Measurements from ENCODE around the gene CDYL. TPM values are rescaled to one million over a fixed set of nuclear protein-coding genes. Genes with fewer than 3 reads are reported as not detected.

CDYL gene
- total RNA-seq, 1 experiment from 2014 or later, result 38.4 TPM

GRCh38 chr6:4906293-4907276, 130.4 kb downstream of the CDYL start:
- peaks cover 5% of the 10 kb centered on the region for H4K20me1 ChIP-seq (ENCODE audit: low read length)
- CTCF ChIA-PET, result no interaction called here

GRCh38 chr6:4907602-4908001, 131.4 kb downstream of the CDYL start:
- no TSS peak for BruUV-seq (replicated peaks)
- TF ChIP-seq CTCF (conservative IDR thresholded peaks at IDR 0.05; ENCODE audit: low read depth, low read length) (no peak), EZH2phosphoT487 (IDR thresholded peaks at IDR 0.05; ENCODE audit: borderline replicate concordance, low read length) (no peak), EZH2 (IDR thresholded peaks at IDR 0.05; ENCODE audit: low read length, unreplicated experiment) (no peak)
- Histone ChIP-seq H3K4me1 (ENCODE audit: insufficient read depth, low read length) (peaks cover 18% of the 10 kb centered on the region), H3K4me3 (ENCODE audit: low read length) (no peak overlapping the region), H3K27ac (ENCODE audit: low read length) (no peak overlapping the region), H3K4me2 (ENCODE audit: low read length) (no peak overlapping the region), H3K36me3 (ENCODE audit: low read depth, low read length) (peaks cover 8% of the 10 kb centered on the region; the same call in 1 of the 2 replicates), H3K27me3 (ENCODE audit: low read length) (no peaks in the 10 kb centered on the region), H3K9ac (ENCODE audit: low read length) (no peak overlapping the region), H3K9me2 (replicated peaks; ENCODE audit: low read length) (no peaks in the 10 kb centered on the region), H3K79me2 (ENCODE audit: low read length) (peaks cover 62% of the 10 kb centered on the region), H4K20me1 (ENCODE audit: low read length) (peaks cover 5% of the 10 kb centered on the region), H3F3A (ENCODE audit: low read length, unreplicated experiment) (no peaks in the 10 kb centered on the region), H2AFZ (ENCODE audit: low read length) (no peak overlapping the region), H3K9me3 (ENCODE audit: low read length) (no peaks in the 10 kb centered on the region)
- no peak for ATAC-seq
- POLR2A ChIA-PET (ENCODE audit: unreplicated experiment), result no interaction called here
- DNase-seq, result no peak
- intact Hi-C loops (cut with micrococcal nuclease), result no loop called here
- CTCF ChIA-PET, result no interaction called here

More at GRCh38 chr6:4906293-4907276, 130.4 kb downstream of the CDYL start:
- Histone ChIP-seq H3K9ac (ENCODE audit: low read length) (no peak overlapping the region), H3K9me3 (ENCODE audit: low read length) (no peaks in the 10 kb centered on the region), H3K4me3 (ENCODE audit: low read length) (no peak overlapping the region), H3K4me2 (ENCODE audit: low read length) (no peak overlapping the region), H3K36me3 (ENCODE audit: low read depth, low read length) (peaks cover 8% of the 10 kb centered on the region; the same call in 1 of the 2 replicates), H2AFZ (ENCODE audit: low read length) (no peak overlapping the region), H3K79me2 (ENCODE audit: low read length) (peaks cover 54% of the 10 kb centered on the region), H3F3A (ENCODE audit: low read length, unreplicated experiment) (no peaks in the 10 kb centered on the region), H3K9me2 (replicated peaks; ENCODE audit: low read length) (no peaks in the 10 kb centered on the region), H3K27ac (ENCODE audit: low read length) (no peak overlapping the region), H3K4me1 (ENCODE audit: insufficient read depth, low read length) (peaks cover 18% of the 10 kb centered on the region), H3K27me3 (ENCODE audit: low read length) (no peaks in the 10 kb centered on the region)
- no peak for TF ChIP-seq EZH2phosphoT487 (IDR thresholded peaks at IDR 0.05; ENCODE audit: borderline replicate concordance, low read length)
- TF ChIP-seq EZH2 (IDR thresholded peaks at IDR 0.05; ENCODE audit: low read length, unreplicated experiment), result no peak
- no peak for TF ChIP-seq CTCF (conservative IDR thresholded peaks at IDR 0.05; ENCODE audit: low read depth, low read length)
- intact Hi-C loops (cut with micrococcal nuclease), result no loop called here
- POLR2A ChIA-PET (ENCODE audit: unreplicated experiment), result no interaction called here
- ATAC-seq, result no peak
- DNase-seq, result no peak
- no TSS peak for BruUV-seq (replicated peaks)

- no peak overlapping the region for H3K4me2 ChIP-seq (ENCODE audit: low read length)
- H3K9me3 ChIP-seq (ENCODE audit: low read length), result no peaks in the 10 kb centered on the region
- peaks cover 65% of the 10 kb centered on the region for H3K79me2 ChIP-seq (ENCODE audit: low read length)
- no peaks in the 10 kb centered on the region for H3K27me3 ChIP-seq (ENCODE audit: low read length)
- intact Hi-C loops (cut with micrococcal nuclease), result no loop called here
- ChIA-PET POLR2A (ENCODE audit: unreplicated experiment) (interaction anchor here (0.6 kb wide), 1 partner anchor 481 kb away, joined by 6 read pairs; no protein-coding TSS in a partner anchor), CTCF (no interaction called here)
- no TSS peak for BruUV-seq (replicated peaks)
- no peak for DNase-seq
- no peak overlapping the region for H2AFZ ChIP-seq (ENCODE audit: low read length)
- H3K9me2 ChIP-seq (replicated peaks; ENCODE audit: low read length), result no peaks in the 10 kb centered on the region
- peaks cover 5% of the 10 kb centered on the region for H4K20me1 ChIP-seq (ENCODE audit: low read length)
- peaks cover 8% of the 10 kb centered on the region; the same call in 1 of the 2 replicates for H3K36me3 ChIP-seq (ENCODE audit: low read depth, low read length)
- H3K4me3 ChIP-seq (ENCODE audit: low read length), result no peak overlapping the region
- no peak overlapping the region for H3K9ac ChIP-seq (ENCODE audit: low read length)
- no peak overlapping the region for H3K27ac ChIP-seq (ENCODE audit: low read length)
- H3F3A ChIP-seq (ENCODE audit: low read length, unreplicated experiment), result no peaks in the 10 kb centered on the region
- TF ChIP-seq EZH2phosphoT487 (IDR thresholded peaks at IDR 0.05; ENCODE audit: borderline replicate concordance, low read length) (no peak), CTCF (conservative IDR thresholded peaks at IDR 0.05; ENCODE audit: low read depth, low read length) (no peak)
- peaks cover 18% of the 10 kb centered on the region for H3K4me1 ChIP-seq (ENCODE audit: insufficient read depth, low read length)
- ATAC-seq, result peak; percentile 59
Observed at GRCh38 chr6:4908062-4908461, 131.9 kb downstream of the CDYL start.

Measured in PC-3 (cell line).